Embryonic facial prominence (tissue), 1 donor: ENCODE measurements around the gene SF3A2.
A peak's percentile ranks its signal among the peaks of the same experiment; 100 is the strongest.

Experiments
- DNase-seq: peaks from one replicate; pipeline ENCODE4 v3.0.0-alpha.2; 2016; ENCODE audit errors: extremely low spot score

SF3A2 gene

DNA sequence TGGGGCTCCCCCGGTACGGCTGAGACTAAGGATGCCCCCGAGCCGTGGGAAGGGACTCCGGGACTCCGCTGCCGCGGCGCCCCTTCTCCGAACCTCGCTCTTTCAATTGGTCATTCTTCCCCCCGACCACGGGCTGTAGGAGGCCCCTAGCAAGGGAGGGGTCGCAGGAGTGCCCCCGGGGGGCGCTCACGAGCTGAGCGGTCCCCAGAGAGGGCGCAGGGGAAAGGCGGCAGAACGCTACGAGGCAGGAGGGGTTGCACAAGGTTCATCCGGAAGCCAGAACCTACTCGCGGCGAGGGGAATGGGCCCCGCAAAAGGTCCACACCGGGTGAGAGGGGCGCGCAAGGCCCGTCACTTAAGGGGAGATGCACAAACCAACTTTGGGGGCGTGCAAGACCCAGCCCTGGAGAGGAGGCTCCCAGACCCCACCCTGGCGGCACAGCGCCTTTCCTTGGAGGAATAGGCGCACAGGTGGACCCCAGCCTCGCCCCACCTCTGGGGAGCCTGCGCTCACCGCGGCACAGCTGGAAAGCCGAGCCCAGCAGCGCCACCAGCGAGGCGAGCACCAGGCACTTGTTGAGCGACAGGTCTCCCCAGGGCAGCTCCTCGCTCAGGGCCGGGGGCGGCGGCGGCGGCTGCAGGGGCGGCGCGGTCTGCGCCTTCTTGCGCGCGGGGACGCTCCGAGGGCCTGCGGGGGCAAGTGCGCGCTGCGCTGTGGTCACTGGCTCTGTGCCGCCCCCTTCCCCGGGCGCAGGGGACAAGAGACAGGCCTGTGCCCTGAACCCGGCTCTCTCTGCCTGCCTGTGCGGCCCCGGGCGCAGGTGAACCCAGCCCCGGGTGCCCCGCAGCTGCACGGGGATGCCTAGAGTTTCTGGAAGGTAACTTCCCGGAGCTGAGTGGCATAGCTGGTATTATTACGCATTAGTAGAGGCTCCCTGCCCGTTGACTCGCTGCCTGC lies 16.8 kb downstream of the SF3A2 start:
- no peak for DNase-seq

DNA sequence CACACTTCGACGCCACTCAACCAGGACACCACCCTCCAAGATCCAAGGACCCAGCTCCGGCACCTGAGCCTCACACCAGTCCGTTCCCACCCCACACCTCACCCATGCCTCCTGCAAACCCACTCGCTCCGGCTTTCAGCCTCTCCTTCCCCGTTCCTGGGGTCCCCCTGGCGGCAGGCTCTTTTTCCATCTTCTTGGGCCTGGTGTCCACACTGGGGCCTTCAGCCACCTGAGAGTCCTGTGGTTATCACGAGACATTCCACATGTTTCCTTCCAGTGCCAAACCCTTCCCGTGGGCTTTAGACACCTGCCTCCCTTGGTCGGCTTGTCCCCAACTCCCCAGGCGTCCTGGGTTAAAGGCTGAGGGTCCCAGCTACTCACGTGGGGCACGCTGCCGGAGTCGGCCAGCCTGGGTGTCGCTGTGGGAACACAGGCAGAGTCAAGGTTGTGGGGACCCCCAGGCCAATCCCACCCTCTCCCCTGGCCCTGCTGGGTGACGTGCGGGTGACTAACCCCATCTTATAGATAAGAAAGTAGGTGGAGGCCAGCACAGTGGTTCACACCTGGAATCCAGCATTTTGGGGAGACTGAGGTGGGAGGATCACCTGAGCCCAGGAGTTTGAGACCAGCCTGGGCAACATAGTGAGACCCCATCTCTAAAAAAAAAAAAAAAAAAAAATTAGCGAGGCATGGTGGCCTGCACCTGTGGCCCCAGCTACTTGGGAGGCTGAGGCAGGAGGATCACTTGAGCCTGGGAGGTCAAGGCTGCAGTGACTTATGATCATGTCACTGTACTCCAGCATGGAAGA lies 17.6 kb downstream of the SF3A2 start:
- DNase-seq: no peak

DNA sequence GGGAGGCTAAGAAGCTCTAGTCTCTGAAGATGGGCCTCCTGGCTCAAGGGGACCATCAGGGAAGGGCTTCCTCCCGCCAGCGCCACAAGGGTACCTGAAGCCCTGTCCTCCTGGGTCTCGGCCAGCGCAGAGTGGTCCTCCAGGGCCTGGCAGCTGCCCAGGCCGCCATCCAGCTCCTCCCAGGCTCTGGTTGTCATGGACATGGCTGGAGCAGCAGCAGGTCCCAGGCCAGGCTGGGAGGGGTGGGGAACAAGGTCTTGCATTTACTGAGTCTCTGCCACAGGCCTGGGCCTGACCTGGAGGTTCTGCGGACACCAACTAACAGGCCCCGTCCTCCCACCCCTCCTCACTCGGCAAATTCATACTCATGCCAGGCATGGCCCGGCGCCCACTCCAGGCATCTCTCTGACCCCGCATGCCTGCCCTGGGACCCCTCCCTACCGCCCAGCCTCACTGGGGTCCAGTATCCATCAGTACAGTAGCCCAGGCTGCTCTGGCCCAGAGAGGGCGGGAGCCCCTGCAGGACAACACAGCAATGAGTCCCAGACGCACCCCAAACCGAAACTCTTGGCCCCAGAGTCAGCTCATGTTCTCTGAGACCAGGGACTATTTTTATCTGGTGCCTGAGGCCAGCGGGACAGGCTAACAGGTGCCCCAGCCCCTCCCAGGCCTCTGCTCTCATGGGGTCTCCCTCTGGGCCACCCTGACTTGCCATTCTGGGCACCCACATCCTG lies 18.7 kb downstream of the SF3A2 start:
- DNase-seq: no peak

DNA sequence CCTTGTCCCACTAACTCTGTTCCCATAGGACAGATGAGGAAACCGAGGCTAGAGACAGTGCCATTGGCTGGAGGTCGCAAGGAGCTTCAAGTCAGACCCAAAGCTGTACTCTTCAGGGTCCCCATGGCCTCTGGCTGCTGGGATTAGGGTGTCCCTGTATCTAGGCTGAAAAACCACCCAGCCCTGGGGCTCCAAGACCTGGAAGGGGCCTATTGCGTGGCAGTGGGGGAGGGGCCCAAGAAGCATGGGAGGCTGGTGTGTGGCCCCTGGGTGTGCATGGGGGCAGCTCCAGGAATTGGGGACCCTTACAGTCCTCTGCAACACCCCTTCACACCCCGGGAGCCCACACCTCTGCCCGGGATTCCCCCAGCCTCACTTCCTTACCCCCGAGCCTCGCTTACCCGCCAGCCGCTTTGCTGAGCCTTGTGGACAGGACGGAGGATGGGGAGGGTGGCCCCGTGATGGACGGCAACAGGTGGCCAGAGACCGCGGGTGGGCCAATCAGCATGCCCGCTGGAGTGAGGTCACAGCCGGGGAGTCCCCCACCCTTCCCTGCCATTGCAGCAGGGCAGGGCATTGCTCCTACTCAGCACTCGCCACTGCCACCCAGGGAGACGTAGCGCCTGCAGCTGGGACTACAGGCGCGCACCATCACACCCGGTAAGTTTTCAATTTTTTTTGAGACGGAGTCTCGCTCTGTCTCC lies 19.5 kb downstream of the SF3A2 start, which contains the start of gene JSRP1:
JSRP1 (minus strand) TSS at position 436 of the 704 bp plus-strand sequence. CDS start 1,103 bp downstream, outside the sequence.
- no peak for DNase-seq

DNA sequence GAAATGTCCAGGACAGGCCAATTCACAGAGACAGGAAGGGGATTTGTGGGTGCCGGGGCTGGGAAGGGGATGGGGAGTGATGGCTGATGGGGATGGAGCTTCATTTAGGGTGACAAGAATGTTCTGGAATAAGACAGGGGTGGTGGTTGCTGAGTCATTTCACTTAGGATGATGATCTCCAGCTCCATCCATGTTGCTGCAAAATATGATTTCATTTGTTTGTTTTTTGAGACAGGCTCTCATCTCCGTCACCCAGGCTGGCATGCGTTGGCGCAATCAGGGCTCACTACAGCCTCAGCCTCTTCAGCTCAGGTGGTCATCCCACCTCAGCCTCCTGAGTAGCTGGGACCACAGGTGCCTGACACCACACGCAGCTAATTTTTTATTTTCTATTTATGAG lies 22.7 kb downstream of the SF3A2 start:
- DNase-seq: no peak

DNA sequence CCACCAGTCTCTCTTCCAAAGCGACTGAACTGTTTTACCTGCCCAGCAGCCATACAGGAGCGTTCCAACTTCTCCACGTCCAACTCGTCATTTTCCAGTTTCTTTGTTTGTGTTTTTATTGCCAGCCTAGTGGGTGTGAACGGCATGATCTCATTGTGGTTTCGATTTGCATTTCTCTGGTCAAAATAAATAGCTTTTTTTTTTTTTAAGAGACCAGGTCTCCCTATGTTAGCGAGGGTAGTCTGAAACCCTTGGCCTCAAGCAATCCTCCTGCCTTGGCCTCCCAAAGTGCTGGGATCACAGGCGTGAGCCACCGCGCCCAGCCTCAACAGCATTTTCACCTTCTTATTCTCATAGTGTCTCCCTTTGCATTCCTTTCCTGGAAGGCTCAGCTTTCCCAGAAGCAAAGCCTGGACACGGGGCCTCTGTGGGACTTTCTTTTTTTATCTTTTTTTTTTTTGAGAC lies 23.7 kb downstream of the SF3A2 start:
- DNase-seq: no peak

DNA sequence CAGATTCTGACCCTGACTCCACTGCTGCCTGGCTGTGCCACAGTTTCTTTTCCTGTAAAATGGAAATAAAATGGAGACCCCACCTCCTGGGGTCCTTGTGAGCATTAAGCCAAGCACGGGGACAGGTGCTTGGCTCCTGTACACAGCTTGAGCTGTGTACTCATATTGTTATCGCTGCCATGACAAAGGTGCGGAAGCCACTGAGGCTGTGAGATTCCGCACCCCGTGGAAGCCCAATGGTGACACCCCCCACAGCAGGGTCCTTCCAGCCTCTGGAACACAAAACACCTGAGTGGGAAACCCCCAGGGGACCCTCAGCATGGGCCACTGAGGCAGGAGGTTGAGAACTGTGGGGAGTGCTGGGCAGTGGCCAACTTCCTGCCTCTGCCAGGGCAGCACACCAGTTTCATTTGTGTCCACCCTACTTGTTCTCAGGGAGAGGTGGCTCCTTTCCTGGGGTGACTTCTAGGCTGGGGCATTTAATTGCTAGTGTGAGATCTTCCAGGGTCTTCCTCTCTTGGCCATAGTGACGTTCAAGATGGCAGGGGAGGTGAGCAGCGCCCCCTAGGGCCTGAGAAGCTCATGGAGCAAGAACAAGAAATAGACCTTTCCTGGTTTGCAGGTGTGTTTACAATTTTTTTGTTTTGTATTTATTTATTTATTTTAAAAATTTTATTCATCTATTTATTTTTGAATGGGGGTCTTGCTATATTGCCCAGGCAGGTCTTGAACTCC lies 25.0 kb downstream of the SF3A2 start:
- no peak for DNase-seq

DNA sequence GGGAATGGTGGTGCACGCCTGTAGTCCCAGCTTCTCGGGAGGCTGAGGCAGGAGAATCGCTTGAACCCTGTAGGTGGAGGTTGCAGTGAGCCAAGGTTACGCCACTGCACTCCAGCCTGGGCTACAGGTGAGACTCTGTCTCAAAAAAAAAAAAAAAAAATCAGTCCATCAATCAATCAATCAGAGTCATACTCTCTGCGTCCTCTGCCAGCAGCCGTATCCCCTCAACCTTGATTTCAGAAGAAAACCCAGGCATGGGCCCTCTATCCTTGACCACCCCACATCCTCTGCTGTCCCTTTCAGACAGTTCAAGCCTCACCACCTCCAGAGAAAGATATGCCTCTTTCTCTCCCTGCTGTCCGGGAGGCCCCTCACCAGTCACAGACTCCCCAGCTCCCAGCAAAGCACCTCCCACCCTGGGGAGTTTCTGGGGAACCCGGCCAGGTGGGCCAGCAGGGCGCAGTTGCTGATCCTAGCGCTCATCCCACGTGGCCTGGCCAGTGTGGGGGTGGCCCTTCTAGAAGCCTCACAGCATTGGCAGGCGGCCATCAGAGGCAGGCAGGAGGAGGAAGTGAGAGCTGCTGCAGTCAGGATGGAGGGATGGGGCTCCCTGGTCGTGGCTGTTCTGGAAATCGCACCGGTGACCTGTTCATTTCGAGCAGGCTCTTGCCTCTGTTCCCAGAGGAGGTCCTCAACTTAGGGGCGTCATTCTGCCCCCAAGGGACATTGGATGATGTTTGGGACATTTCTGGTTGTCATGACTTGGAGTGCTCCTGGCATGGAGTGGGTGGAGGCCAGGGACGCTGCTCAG lies 29.8 kb downstream of the SF3A2 start:
- DNase-seq: no peak

DNA sequence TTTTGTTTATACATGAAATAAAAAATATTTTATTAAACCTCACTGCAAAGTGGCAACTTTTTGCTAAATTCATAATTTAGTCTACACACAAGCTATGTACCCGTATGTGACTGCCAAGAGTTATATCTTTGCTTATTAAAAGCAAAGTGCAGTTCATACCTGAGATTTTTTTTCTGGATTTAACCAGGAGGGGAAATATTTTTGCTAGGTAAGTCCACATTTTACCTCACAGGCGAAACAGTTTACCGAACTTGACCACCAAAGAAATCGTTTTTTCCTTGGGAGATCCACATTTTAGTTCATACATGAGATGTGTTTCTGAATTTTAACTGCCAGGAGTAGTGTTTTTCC lies 31.8 kb downstream of the SF3A2 start:
- DNase-seq: no peak

DNA sequence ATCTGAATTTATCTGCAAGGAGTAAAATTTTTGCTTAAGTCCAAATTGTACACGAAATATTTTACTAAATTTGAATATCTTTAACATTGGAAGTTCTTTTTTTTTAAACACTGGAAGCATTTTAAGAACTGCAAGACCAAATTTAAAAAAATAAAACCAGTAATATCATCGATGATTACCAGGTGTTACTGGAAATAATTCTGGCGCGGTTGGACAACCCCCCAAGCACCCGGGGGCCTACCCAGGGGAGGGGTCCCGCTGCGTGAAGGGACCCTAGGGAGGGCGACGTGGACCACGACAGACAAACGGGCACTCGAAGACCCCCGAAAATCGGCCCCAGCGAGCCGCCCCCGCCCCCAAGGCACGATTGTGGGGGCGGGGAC lies 32.2 kb downstream of the SF3A2 start:
- DNase-seq: no peak

DNA sequence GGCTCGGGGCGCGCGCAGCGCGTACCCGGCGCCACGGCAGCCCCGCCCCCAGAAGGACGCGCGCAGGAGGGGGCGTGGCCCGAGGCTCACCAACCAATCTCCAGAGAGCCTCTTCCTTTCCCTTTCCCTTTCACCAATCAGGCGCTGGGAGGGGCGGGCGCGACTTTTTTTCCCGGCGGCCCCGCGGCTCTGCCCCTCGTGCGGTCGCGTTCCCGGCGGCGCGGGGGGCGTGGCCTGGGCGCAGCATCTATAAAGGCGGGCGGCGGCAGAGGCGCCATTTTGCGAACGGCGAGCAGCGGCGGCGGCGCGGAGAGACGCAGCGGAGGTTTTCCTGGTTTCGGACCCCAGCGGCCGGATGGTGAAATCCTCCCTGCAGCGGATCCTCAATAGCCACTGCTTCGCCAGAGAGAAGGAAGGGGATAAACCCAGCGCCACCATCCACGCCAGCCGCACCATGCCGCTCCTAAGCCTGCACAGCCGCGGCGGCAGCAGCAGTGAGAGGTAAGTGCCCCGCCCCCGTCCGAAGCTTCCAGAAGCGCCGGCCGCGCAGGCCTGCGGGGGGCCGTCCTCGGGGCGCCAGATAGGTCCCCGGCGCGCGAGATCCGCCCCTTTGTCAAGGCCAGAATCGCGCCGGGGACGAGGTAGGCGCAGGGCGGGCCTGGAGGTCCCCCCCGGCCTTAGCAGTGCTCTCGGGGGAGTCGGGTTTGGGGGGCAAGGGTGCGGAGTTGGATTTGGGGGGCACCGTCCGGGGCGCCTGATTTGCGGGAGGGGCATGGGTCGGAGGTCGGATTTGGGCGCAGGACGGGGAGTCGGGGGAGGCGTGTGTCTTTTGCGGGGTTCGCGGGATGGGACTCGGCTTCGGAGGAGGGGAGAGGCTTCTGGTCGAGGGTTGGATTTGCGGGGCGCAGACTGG lies 32.9 kb downstream of the SF3A2 start:
- DNase-seq: peak; percentile 98

DNA sequence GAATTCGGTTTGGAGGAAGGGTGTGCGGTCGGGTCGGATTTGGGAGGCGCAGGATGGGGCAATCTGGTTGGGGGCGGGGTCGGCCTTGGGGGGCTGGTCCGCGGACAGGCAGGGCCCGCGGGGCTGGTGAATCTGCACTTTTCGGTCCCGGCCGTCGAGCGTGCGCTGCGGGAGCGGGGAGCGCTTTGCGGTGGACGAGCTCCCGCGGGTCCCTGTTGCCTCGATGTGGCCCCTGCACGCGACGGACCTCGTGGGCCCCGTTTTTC lies 33.5 kb downstream of the SF3A2 start:
- no peak for DNase-seq

DNA sequence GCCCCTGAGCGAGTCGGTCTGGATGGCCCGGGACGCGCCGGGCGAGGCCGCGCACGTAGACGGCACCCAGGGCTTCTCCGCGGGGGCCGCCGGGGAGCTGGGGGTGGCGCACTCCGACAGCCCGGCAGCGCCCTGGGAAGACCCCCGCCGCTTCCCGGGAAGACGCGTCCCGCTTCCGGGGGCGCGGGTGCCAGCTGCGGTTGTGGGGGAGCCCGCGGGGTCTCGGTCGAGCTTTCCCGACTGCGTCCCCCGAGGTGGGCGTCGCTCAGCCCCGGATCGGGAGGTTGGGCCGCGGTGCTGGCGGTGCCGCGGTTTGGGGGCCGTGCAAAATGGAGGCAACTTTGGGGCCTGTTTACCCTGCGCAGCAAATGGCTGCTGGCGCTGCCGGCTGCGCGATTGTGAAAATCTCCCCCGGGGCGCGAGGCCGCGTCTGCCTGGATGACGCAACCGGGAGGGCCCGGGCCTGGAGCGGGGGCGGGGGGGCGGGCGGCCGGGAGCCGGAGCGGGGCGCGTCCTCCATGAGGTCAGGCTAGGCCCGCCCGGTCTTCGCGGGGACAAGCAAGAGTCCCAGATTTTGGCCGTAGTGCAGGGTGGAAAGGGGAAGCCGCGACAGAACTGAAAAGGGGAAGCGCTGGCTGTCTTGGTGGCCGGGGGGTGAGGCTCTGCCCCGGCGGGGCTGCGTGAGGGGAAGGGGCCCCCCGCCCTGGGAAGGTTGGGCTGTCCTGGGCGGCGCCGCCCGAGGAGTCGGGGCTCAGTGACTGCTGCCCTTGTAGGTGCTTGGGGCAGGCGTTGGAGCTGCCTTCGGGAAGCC lies 34.0 kb downstream of the SF3A2 start:
- DNase-seq: no peak

DNA sequence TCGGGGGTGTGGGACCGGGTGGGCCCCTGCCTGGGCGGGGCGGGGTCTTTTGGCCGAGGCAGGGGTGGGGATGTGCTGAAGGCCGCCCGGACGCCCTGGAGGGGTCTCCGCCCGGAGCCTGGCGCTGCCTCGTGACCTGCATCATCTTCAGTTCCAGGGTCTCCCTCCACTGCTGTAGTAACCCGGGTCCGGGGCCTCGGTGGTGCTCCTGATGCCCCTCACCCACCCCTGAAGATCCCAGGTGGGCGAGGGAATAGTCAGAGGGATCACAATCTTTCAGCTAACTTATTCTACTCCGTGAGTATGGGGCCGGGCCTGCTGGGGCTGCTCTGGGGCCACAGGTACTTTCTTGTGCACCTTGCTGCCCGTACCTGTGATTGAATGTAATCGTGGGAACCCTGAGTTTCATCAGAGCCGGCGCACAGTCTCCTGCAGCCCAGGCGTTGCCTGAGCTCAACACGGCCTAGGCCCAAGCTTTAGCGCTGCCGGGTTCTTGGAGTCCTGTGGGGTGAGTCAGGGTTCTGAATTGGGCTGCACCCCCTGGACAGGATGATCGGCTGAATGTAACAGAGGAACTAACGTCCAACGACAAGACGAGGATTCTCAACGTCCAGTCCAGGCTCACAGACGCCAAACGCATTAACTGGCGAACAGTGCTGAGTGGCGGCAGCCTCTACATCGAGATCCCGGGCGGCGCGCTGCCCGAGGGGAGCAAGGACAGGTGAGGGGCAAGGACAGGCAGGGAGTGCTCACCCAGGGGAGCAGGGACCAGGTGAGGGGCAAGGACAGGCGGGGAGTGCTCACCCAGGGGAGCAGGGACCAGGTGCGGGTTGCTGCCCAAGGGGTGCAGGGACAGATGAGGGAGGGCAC lies 34.8 kb downstream of the SF3A2 start:
- DNase-seq: no peak

DNA sequence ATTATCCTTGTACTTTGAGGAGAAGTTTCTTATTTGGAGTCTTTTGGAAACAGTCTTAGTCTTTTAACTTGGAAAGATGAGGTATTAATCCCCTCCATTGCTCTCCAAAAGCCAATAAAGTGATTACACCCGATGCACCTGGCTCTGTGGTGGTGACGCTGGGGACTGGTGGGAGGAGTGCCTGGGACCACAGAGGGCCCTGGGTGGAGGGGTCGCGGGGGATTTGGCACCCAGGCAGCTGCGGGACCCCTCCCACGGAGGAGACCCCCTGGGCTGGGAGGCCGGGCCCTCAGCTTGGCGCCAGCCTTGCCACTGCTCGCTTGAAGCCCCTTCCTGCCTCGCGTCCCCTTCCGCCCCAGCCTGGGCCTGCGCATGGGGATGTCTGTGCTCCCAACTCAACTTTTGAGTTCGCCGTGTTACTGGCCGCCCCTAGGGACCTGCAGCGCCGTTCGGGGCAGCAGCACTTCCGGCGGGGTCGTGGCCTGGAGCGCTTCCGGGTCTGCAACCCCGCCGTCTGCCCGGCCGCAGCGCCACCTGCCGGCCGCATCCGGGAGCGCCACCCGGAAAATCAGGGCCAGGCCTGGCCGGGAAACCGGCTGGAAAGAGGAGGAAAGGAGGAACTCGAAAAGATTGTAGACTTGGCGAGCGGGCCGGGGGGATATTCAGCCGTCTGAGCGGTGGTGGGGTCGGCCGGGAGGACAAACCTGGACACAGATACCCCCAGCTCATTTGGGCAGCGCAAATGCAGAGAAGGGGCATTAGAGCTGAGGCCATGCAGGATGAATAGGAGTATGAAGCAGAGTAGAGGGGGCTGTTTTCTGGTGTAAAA lies 36.9 kb downstream of the SF3A2 start:
- no peak for DNase-seq

DNA sequence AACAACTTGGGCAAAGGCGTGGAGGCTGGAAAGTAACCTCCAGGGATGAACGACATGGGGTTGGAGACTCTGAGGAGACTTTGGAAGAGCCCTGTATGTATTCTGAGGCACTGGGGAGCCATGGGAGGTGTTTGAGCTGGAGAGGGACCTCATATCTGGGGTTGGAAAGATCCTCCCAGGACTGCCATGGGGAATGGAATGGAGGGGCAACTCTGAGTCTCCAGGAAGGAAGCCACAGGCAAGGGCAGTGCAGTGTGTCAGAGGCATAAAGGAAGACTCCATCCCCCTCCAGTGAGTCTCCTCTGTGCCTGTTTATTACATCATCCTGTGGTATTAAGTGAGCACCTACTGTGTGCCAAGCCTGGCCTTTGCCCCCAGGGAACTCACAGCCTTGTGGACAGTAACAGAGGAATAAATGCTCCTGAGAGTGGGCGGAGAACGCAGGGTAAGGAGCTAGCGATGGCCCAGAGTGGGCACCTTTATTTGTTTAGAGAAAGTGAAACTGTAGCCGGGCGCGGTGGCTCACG lies 37.6 kb downstream of the SF3A2 start:
- no peak for DNase-seq
